Subcutaneous abdominal adipose tissue (tissue), 5 donors: ENCODE measurements around the gene NT5DC3.

Experiments
- H3K27ac ChIP-seq: one replicate; pipeline ENCODE4 v1.7.0; 2013; ENCODE audit warnings: low read depth, mild to moderate bottlenecking, inconsistent platforms, low read length, moderate library complexity
- H3K27me3 ChIP-seq, 5 donors: one replicate each; pipeline ENCODE4 v1.7.0; 2013; ENCODE audit warnings: low read length in 5 of 5, inconsistent platforms in 1 of 5; ENCODE audit not compliant: control insufficient read depth in 5 of 5, insufficient read depth in 4 of 5
- H3K36me3 ChIP-seq, 5 donors: one replicate each; pipeline ENCODE4 v1.7.0; 2013; ENCODE audit warnings: low read length in 5 of 5; ENCODE audit not compliant: control insufficient read depth in 5 of 5, insufficient read depth in 5 of 5
- H3K4me1 ChIP-seq, 5 donors: one replicate each; pipeline ENCODE4 v1.7.0; 2013; ENCODE audit warnings: low read length in 5 of 5, mild to moderate bottlenecking in 3 of 5, moderate library complexity in 1 of 5; ENCODE audit not compliant: control insufficient read depth in 5 of 5, insufficient read depth in 5 of 5
- H3K4me3 ChIP-seq, 5 donors: one replicate each; pipeline ENCODE4 v1.7.0; 2013; ENCODE audit warnings: low read length in 5 of 5, low read depth in 1 of 5
- H3K9ac ChIP-seq, 5 donors: one replicate each; pipeline ENCODE4 v1.7.0; 2013; ENCODE audit warnings: low read length in 5 of 5, mild to moderate bottlenecking in 4 of 5, moderate library complexity in 3 of 5
- H3K9me3 ChIP-seq, 5 donors: one replicate each; pipeline ENCODE4 v1.7.0; 2013; ENCODE audit warnings: low read length in 5 of 5; ENCODE audit not compliant: control insufficient read depth in 5 of 5
- donor health status: healthy.
- donor health status: healthy.
- donor health status: healthy.
- donor health status: healthy.
- donor health status: healthy.

NT5DC3 gene

DNA sequence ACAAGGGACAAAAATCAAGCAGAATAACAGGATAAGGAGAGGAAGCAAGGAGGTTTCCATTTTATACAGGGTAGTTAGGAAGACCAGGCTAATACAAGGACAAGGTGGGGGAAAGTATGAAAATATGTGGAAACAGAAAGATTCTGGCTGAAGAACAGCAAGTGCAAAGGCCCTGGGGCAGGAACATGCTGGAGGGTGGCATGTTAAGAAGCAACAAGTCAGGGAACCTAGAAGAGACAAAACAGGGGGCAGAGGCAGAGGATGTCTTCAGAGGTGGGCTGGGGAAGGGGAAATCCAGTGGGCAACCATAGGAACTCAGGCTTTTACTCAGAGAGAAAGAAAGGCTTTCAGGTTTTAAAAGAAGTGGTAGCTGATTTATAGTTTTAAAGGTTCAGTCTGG, 54.8 kb downstream of the NT5DC3 start:
- H3K27ac ChIP-seq = no peak overlapping the region
- H3K9ac ChIP-seq = no peak overlapping the region
- peaks cover 0 to 24% (median 20%) of the 10 kb centered on the region in 5 donors for H3K36me3 ChIP-seq
- no peak overlapping the region for H3K4me3 ChIP-seq
- H3K9me3 ChIP-seq = no peaks in the 10 kb centered on the region
- H3K27me3 ChIP-seq = no peaks in the 10 kb centered on the region
- H3K4me1 ChIP-seq = no peaks in the 10 kb centered on the region

GRCh38 chr12:103785243-103786031, 55.6 kb downstream of the NT5DC3 start:
- H3K9me3 ChIP-seq = no peaks in the 10 kb centered on the region
- no peak overlapping the region for H3K4me3 ChIP-seq
- no peak overlapping the region for H3K27ac ChIP-seq
- no peak overlapping the region for H3K9ac ChIP-seq
- H3K36me3 ChIP-seq = peaks cover 2 to 26% (median 20%) of the 10 kb centered on the region in 5 donors
- no peaks in the 10 kb centered on the region for H3K4me1 ChIP-seq
- no peaks in the 10 kb centered on the region for H3K27me3 ChIP-seq

DNA sequence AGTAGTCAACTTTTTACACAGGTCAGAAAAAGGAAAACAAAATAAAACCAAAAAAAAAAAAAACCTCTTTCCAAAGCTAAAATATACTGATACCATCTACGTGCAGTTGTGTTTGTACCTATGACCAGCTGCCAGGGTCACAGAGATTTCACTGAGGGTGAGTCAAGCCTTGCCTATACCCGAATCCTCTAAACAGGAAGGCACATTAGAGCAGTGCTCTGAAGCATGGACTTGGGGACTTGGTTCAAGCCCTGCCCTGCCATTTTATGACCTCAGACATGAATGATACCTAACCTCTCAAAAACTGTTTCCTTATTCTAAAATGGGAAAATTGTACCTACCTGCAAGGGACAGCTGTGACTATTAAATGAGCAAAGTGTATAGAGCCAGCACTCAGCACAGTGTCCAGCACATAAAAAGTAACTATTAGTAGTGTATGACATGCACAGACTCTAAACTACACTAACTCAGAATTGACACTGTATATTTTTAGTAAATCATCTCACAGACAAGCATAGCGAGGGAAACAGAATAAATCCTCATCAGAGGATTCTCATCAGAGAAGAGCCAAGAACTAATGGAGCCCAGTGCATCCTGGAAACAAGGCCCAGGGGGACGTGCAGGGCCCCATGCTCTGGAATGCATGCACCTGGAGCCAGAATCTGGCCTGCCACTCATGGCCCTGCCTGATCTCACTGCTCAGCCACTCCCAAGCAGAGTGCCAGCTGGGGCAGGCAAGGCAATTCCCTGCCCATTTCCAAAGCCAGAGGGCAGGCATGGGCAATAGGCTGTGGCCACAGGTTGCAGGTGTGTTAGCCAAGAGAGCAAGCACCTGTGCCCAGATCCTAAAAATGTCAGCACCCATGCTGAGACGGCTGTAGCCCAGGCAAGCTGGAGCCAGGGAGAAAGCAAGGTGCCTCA, 57.0 kb downstream of the NT5DC3 start:
- Histone ChIP-seq H3K27me3 (no peaks in the 10 kb centered on the region), H3K9me3 (no peaks in the 10 kb centered on the region), H3K27ac (no peak overlapping the region), H3K36me3 (peaks cover 3 to 37% (median 29%) of the 10 kb centered on the region in 5 donors), H3K4me1 (no peaks in the 10 kb centered on the region), H3K9ac (no peak overlapping the region), H3K4me3 (no peak overlapping the region)

DNA sequence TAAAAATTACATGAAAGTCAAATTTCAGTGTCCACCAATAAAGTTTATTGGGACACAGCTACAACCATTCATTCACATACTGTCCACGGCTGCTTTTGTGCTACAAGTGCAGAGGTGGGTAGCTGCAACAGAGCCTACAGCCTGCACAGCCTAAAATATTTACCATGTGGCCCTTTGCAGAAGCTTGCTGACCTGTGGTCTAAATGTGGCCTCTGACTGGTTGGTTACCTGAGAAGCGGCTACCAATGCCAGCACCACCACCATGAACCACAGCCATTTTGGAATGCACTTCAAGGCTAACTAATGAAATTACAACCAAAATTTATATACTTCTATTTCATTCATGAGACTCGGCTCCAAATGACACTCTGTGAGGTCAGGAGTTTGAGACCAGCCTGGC, 58.6 kb downstream of the NT5DC3 start:
- Histone ChIP-seq H3K9me3 (no peaks in the 10 kb centered on the region), H3K27me3 (no peaks in the 10 kb centered on the region), H3K36me3 (peaks cover 3 to 46% (median 34%) of the 10 kb centered on the region in 5 donors), H3K27ac (no peak overlapping the region), H3K4me1 (no peaks in the 10 kb centered on the region), H3K9ac (no peak overlapping the region), H3K4me3 (no peak overlapping the region)

- no peak overlapping the region for H3K9ac ChIP-seq
- H3K4me1 ChIP-seq = no peaks in the 10 kb centered on the region
- H3K9me3 ChIP-seq = no peaks in the 10 kb centered on the region
- no peaks in the 10 kb centered on the region for H3K27me3 ChIP-seq
- peaks cover 3 to 55% (median 43%) of the 10 kb centered on the region in 5 donors for H3K36me3 ChIP-seq
- no peak overlapping the region for H3K27ac ChIP-seq
- H3K4me3 ChIP-seq = no peak overlapping the region
These were observed 60.0 kb downstream of the NT5DC3 start for GRCh38 chr12:103780992-103781391.

DNA sequence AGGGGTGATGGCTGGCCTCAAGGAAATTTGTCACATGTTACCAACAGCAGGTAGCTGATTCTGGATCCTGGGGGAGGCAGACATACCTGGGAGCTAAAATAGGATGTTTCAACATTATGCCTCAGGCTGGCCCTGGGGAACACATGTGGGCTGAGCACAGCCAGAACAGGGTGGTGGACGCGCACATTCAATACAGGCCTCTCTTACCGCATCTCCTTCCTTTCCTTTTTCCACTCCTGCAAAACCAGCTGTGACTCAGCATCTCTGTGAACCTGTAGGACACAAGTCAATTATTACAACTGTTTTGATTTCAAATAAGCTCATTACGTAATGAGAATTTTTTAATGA, 61.0 kb downstream of the NT5DC3 start:
- H3K4me1 ChIP-seq = peaks cover 0 to 5% (median 0%) of the 10 kb centered on the region in 5 donors
- peaks cover 6 to 52% (median 43%) of the 10 kb centered on the region in 5 donors for H3K36me3 ChIP-seq
- no peak overlapping the region for H3K4me3 ChIP-seq
- H3K9me3 ChIP-seq = no peaks in the 10 kb centered on the region
- no peak overlapping the region for H3K9ac ChIP-seq
- no peak overlapping the region for H3K27ac ChIP-seq
- no peaks in the 10 kb centered on the region for H3K27me3 ChIP-seq

DNA sequence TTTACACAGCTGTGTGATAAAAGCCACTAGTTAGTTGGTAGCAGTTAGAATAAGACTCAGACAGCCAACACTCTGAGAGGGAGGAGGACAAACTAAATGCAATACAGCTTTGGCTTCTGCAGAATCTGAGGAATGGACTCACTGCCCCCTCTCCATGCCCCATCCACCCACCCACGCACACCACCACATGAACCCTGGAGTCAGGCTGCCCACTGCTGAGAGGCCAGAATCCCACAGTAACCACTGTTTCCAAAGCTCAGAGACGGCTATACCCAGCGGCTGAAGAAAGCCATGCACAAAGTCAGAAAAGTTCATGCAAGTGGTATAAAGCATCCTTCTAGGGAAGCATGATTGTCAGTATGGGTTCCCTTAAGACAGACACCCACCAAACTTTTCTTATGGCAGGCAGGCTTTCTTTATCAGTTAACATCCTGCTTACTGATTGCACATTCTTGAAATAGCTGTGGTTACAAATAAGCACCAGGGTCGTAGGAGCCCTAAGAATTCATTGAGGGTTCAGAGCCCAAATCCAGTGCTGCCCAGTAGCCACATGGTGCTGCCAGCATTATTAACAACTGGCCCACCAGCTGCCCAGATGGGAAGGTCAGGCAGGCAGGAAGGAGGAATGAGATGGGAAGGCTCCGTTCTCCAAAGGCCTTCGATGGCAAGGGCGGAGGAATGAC, 61.5 kb downstream of the NT5DC3 start:
- Histone ChIP-seq H3K27me3 (no peaks in the 10 kb centered on the region), H3K4me3 (no peak overlapping the region), H3K27ac (no peak overlapping the region), H3K9me3 (no peaks in the 10 kb centered on the region), H3K36me3 (peaks cover 6 to 47% (median 38%) of the 10 kb centered on the region in 5 donors), H3K4me1 (peaks cover 0 to 10% (median 0%) of the 10 kb centered on the region in 5 donors), H3K9ac (no peak overlapping the region)

DNA sequence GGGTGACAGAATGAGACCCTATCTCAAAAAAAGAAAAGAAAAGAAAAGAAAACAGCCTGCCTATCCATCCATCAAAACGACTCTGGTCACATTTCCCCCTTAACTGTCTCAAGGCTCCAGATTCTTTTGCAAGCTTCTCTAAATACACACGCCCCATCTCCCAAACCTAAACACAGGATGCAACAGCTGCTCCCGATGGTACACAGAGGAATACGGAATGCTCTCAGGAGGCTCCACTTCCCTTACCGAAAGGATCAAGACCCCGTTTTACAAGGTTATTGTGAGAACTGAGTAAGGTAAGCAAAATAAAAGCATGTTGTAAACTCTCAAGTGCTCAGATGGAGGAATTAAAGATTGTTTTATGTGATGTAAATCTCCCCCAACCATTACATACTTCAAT, 62.3 kb downstream of the NT5DC3 start:
- H3K27ac ChIP-seq = no peak overlapping the region
- H3K4me3 ChIP-seq = no peak overlapping the region
- H3K9me3 ChIP-seq = no peaks in the 10 kb centered on the region
- H3K4me1 ChIP-seq = peaks cover 0 to 16% (median 3%) of the 10 kb centered on the region in 5 donors
- H3K9ac ChIP-seq = no peak overlapping the region
- H3K36me3 ChIP-seq = peaks cover 6 to 39% (median 31%) of the 10 kb centered on the region in 5 donors
- no peaks in the 10 kb centered on the region for H3K27me3 ChIP-seq

DNA sequence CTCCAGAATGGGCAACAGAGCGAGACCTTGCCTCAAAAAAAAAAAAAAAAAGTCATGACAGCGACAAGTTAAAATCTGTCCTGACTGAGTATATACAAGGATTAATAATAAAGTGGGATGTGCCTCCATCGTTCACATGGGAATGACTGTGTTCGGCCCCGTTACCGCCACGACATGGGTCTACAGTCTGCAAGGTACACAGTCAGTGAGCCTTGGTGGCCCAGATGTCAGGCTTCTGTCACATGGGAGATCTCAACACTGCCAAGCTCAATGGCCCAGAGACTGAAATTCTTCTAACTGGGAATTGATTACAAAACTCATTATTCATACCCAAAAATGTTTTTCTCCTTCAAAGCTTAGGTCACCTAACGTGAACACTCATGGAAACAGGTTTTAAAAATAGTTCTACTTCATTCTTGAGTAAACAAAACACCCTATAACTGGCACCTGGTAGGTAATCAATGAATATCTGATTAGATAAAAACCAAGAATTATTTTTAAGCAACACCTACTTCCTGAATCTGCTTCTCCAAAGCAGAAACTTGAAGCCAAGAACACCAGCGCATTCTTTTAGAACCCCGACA, 66.0 kb downstream of the NT5DC3 start:
- H3K27ac ChIP-seq = no peak overlapping the region
- H3K27me3 ChIP-seq = no peaks in the 10 kb centered on the region
- no peak overlapping the region for H3K4me3 ChIP-seq
- H3K9me3 ChIP-seq = no peaks in the 10 kb centered on the region
- no peak overlapping the region for H3K9ac ChIP-seq
- H3K4me1 ChIP-seq = peaks cover 0 to 29% (median 14%) of the 10 kb centered on the region in 5 donors
- peaks cover 3 to 30% (median 19%) of the 10 kb centered on the region in 5 donors for H3K36me3 ChIP-seq
